T-helper 1 cell treated with Interleukin-12 subunit alpha and Interleukin-12 subunit beta and Interleukin-4 antibody, amounts not matched to agents 30 μg/mL and 1 μg/mL, for 36 hours (primary cell): ENCODE data around the gene PTPRU.

Experiments
- H3K27ac Mint-ChIP-seq: one replicate; pipeline ENCODE4 v1.8.0; 2021; ENCODE audit warnings: mild to moderate bottlenecking, mixed read lengths
- H3K27me3 Mint-ChIP-seq: one replicate; pipeline ENCODE4 v1.8.0; 2021; ENCODE audit warnings: low read depth, mixed read lengths
- H3K36me3 Mint-ChIP-seq: one replicate; pipeline ENCODE4 v1.8.0; 2021; ENCODE audit warnings: low read depth, mixed read lengths
- H3K4me1 Mint-ChIP-seq: one replicate; pipeline ENCODE4 v1.8.0; 2021; ENCODE audit warnings: low read depth, mixed read lengths
- H3K4me3 Mint-ChIP-seq: one replicate; pipeline ENCODE4 v1.8.0; 2021; ENCODE audit warnings: mild to moderate bottlenecking, moderate library complexity, mixed read lengths
- H3K9me3 Mint-ChIP-seq: one replicate; pipeline ENCODE4 v1.8.0; 2021; ENCODE audit warnings: mixed read lengths

PTPRU gene

GRCh38 chr1:29258976-29259801 is 22.9 kb downstream of the PTPRU start:
- Mint-ChIP-seq H3K4me1 (peaks cover 5% of the 10 kb centered on the region), H3K4me3 (peak overlapping the region; percentile 51), H3K27ac (no peak overlapping the region), H3K9me3 (no peaks in the 10 kb centered on the region), H3K27me3 (peaks cover 54% of the 10 kb centered on the region), H3K36me3 (no peaks in the 10 kb centered on the region)

GRCh38 chr1:29259802-29260441 is 23.6 kb downstream of the PTPRU start:
- Mint-ChIP-seq H3K9me3 (no peaks in the 10 kb centered on the region), H3K27ac (no peak overlapping the region), H3K4me1 (peaks cover 5% of the 10 kb centered on the region), H3K4me3 (peak overlapping the region; percentile 72), H3K36me3 (no peaks in the 10 kb centered on the region), H3K27me3 (peaks cover 54% of the 10 kb centered on the region)

- Mint-ChIP-seq H3K36me3 (no peaks in the 10 kb centered on the region), H3K9me3 (no peaks in the 10 kb centered on the region), H3K4me3 (no peak overlapping the region), H3K27me3 (peaks cover 57% of the 10 kb centered on the region), H3K27ac (no peak overlapping the region), H3K4me1 (peaks cover 5% of the 10 kb centered on the region)
Measured at GRCh38 chr1:29260531-29260930, 24.2 kb downstream of the PTPRU start.

GRCh38 chr1:29264773-29265389 is 28.6 kb downstream of the PTPRU start:
- Mint-ChIP-seq H3K27me3 (peaks cover 62% of the 10 kb centered on the region), H3K4me3 (no peak overlapping the region), H3K4me1 (peaks cover 5% of the 10 kb centered on the region), H3K9me3 (no peaks in the 10 kb centered on the region), H3K36me3 (no peaks in the 10 kb centered on the region), H3K27ac (no peak overlapping the region)

GRCh38 chr1:29266912-29267311 is 30.6 kb downstream of the PTPRU start:
- no peaks in the 10 kb centered on the region for H3K9me3 Mint-ChIP-seq
- H3K27me3 Mint-ChIP-seq: peaks cover 52% of the 10 kb centered on the region
- no peak overlapping the region for H3K27ac Mint-ChIP-seq
- no peak overlapping the region for H3K4me3 Mint-ChIP-seq
- no peaks in the 10 kb centered on the region for H3K4me1 Mint-ChIP-seq
- no peaks in the 10 kb centered on the region for H3K36me3 Mint-ChIP-seq

GRCh38 chr1:29267321-29268070 is 31.2 kb downstream of the PTPRU start:
- no peaks in the 10 kb centered on the region for H3K36me3 Mint-ChIP-seq
- no peaks in the 10 kb centered on the region for H3K9me3 Mint-ChIP-seq
- H3K27me3 Mint-ChIP-seq: peaks cover 51% of the 10 kb centered on the region
- no peak overlapping the region for H3K4me3 Mint-ChIP-seq
- no peaks in the 10 kb centered on the region for H3K4me1 Mint-ChIP-seq
- H3K27ac Mint-ChIP-seq: no peak overlapping the region

- Mint-ChIP-seq H3K27me3 (peaks cover 47% of the 10 kb centered on the region), H3K27ac (no peak overlapping the region), H3K9me3 (no peaks in the 10 kb centered on the region), H3K36me3 (no peaks in the 10 kb centered on the region), H3K4me3 (no peak overlapping the region), H3K4me1 (no peaks in the 10 kb centered on the region)
Measured at GRCh38 chr1:29269382-29269781, 33.1 kb downstream of the PTPRU start.

- H3K36me3 Mint-ChIP-seq: no peaks in the 10 kb centered on the region
- no peaks in the 10 kb centered on the region for H3K9me3 Mint-ChIP-seq
- no peak overlapping the region for H3K27ac Mint-ChIP-seq
- H3K4me1 Mint-ChIP-seq: no peaks in the 10 kb centered on the region
- H3K27me3 Mint-ChIP-seq: peaks cover 39% of the 10 kb centered on the region
- no peak overlapping the region for H3K4me3 Mint-ChIP-seq
Measured at GRCh38 chr1:29270929-29271521, 34.7 kb downstream of the PTPRU start.

- H3K4me3 Mint-ChIP-seq: no peak overlapping the region
- H3K27me3 Mint-ChIP-seq: peaks cover 34% of the 10 kb centered on the region
- H3K9me3 Mint-ChIP-seq: no peaks in the 10 kb centered on the region
- no peak overlapping the region for H3K27ac Mint-ChIP-seq
- H3K4me1 Mint-ChIP-seq: no peaks in the 10 kb centered on the region
- no peaks in the 10 kb centered on the region for H3K36me3 Mint-ChIP-seq
Measured at GRCh38 chr1:29271724-29272123, 35.4 kb downstream of the PTPRU start.

- Mint-ChIP-seq H3K27me3 (peaks cover 28% of the 10 kb centered on the region), H3K4me3 (no peak overlapping the region), H3K27ac (no peak overlapping the region), H3K36me3 (no peaks in the 10 kb centered on the region), H3K9me3 (no peaks in the 10 kb centered on the region), H3K4me1 (no peaks in the 10 kb centered on the region)
Measured at GRCh38 chr1:29272147-29272907, 36.0 kb downstream of the PTPRU start.

- Mint-ChIP-seq H3K4me3 (no peak overlapping the region), H3K36me3 (no peaks in the 10 kb centered on the region), H3K27me3 (peaks cover 17% of the 10 kb centered on the region), H3K9me3 (no peaks in the 10 kb centered on the region), H3K4me1 (no peaks in the 10 kb centered on the region), H3K27ac (no peak overlapping the region)
Measured at GRCh38 chr1:29275435-29275834, 39.1 kb downstream of the PTPRU start.

- Mint-ChIP-seq H3K4me1 (no peaks in the 10 kb centered on the region), H3K27me3 (peaks cover 4% of the 10 kb centered on the region), H3K9me3 (no peaks in the 10 kb centered on the region), H3K4me3 (no peak overlapping the region), H3K27ac (no peak overlapping the region), H3K36me3 (no peaks in the 10 kb centered on the region)
Measured at GRCh38 chr1:29278124-29278523, 41.8 kb downstream of the PTPRU start.

GRCh38 chr1:29279406-29279805 is 43.1 kb downstream of the PTPRU start:
- Mint-ChIP-seq H3K27ac (no peak overlapping the region), H3K36me3 (no peaks in the 10 kb centered on the region), H3K4me3 (no peak overlapping the region), H3K27me3 (peaks cover 4% of the 10 kb centered on the region), H3K4me1 (peaks cover 4% of the 10 kb centered on the region), H3K9me3 (no peaks in the 10 kb centered on the region)
